Osteoblast (primary cell): Measurements from ENCODE around the gene CXADR. TPM values are rescaled to one million over a fixed set of nuclear protein-coding genes. Genes with fewer than 3 reads are reported as not detected.

Source experiments
- DNase-seq: peaks from one replicate; pipeline ENCODE4 v3.0.0; 2011; ENCODE audit warnings: low spot score, mixed read lengths; ENCODE audit not compliant: insufficient read length; ENCODE audit errors: missing footprints
- H2AFZ ChIP-seq: 2 replicates; pipeline ENCODE4 v1.6.0; 2011; ENCODE audit warnings: mild to moderate bottlenecking, low read length
- H3K27ac ChIP-seq: 2 replicates; pipeline ENCODE4 v1.5.1; 2011; ENCODE audit warnings: mild to moderate bottlenecking, low read depth, low read length, moderate library complexity
- H3K27me3 ChIP-seq: 2 replicates; pipeline ENCODE4 v1.6.0; 2012; ENCODE audit warnings: mild to moderate bottlenecking, control low read depth, inconsistent platforms, low read length, moderate library complexity; ENCODE audit not compliant: insufficient read depth
- H3K36me3 ChIP-seq: 2 replicates; pipeline ENCODE4 v1.5.1; 2011; ENCODE audit warnings: mild to moderate bottlenecking, low read length, control low read depth, moderate library complexity; ENCODE audit not compliant: insufficient read depth
- H3K4me1 ChIP-seq: 2 replicates; pipeline ENCODE4 v1.5.1; 2011; ENCODE audit warnings: mild to moderate bottlenecking, low read length, control low read depth, moderate library complexity; ENCODE audit not compliant: insufficient read depth
- H3K4me2 ChIP-seq: 2 replicates; pipeline ENCODE4 v1.6.0; 2011; ENCODE audit warnings: mild to moderate bottlenecking, low read length; ENCODE audit not compliant: insufficient read depth
- H3K4me3 ChIP-seq: fragments of 200-600 bp; sonication (generic); 3 replicates; pipeline ENCODE4 v1.5.1; 2012; ENCODE audit warnings: mild to moderate bottlenecking, low read length, inconsistent platforms; ENCODE audit not compliant: insufficient read depth
- H3K79me2 ChIP-seq: 2 replicates; pipeline ENCODE4 v1.6.0; 2012; ENCODE audit warnings: mild to moderate bottlenecking, low read length, control low read depth, inconsistent platforms; ENCODE audit not compliant: insufficient read depth
- H3K9me3 ChIP-seq: 2 replicates; pipeline ENCODE4 v1.5.1; 2011; ENCODE audit warnings: low read depth, low read length, control low read depth
- H4K20me1 ChIP-seq: 2 replicates; pipeline ENCODE4 v1.6.0; 2012; ENCODE audit warnings: mild to moderate bottlenecking, low read length, control low read depth; ENCODE audit not compliant: insufficient read depth
- CTCF ChIP-seq: IDR thresholded peaks from 2 replicates; pipeline ENCODE4 v1.5.1; 2011; ENCODE audit warnings: mild to moderate bottlenecking, low read depth, low read length, moderate library complexity; ENCODE audit errors: extremely low read depth
- total RNA-seq: library from RNA; depleted of rRNA; stranded (reverse); fragments of >200 nt; gene quantifications from 2 replicates; pipeline ENCODE4 v1.2.3, GENCODE V29; 2012

CXADR gene
- total RNA-seq, 1 donor = 0.36 TPM

GRCh38 chr21:17529648-17530047 is 16.8 kb downstream of the CXADR start:
- Histone ChIP-seq H3K79me2 (no peaks in the 10 kb centered on the region), H3K27me3 (no peaks in the 10 kb centered on the region), H3K36me3 (no peaks in the 10 kb centered on the region), H4K20me1 (no peaks in the 10 kb centered on the region), H3K9me3 (no peaks in the 10 kb centered on the region), H3K27ac (no peak overlapping the region), H3K4me1 (no peaks in the 10 kb centered on the region), H3K4me3 (no peak overlapping the region), H2AFZ (no peak overlapping the region), H3K4me2 (no peak overlapping the region)
- no peak for DNase-seq
- no peak for TF ChIP-seq CTCF

DNA sequence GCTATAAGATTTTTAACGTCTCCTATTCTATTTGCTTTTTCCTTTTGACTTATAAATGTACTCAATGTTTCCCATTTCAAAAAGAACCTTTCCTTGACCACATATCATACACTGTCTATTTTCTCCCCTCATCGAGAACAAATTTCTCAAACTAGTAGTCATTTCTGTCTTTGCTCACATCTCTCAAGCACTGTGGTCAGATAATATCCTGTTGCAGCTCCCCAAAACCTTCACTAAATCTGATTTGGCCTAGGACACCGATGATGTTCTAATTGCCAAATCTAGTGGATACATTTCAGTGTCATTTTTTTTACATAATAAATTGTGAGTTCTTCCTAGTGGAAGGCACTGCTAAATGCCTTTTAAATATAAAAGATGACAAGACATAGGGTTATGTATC is 19.4 kb downstream of the CXADR start:
- Histone ChIP-seq H3K79me2 (no peaks in the 10 kb centered on the region), H3K4me2 (no peak overlapping the region), H2AFZ (no peak overlapping the region), H3K4me3 (no peak overlapping the region), H4K20me1 (no peaks in the 10 kb centered on the region), H3K9me3 (no peaks in the 10 kb centered on the region), H3K4me1 (no peaks in the 10 kb centered on the region), H3K36me3 (no peaks in the 10 kb centered on the region), H3K27me3 (no peaks in the 10 kb centered on the region), H3K27ac (no peak overlapping the region)
- TF ChIP-seq CTCF = no peak
- peak; percentile 18 for DNase-seq

GRCh38 chr21:17536381-17536780 is 23.5 kb downstream of the CXADR start:
- Histone ChIP-seq H3K9me3 (no peaks in the 10 kb centered on the region), H3K27me3 (no peaks in the 10 kb centered on the region), H4K20me1 (no peaks in the 10 kb centered on the region), H2AFZ (no peak overlapping the region), H3K4me1 (no peaks in the 10 kb centered on the region), H3K79me2 (no peaks in the 10 kb centered on the region), H3K36me3 (no peaks in the 10 kb centered on the region), H3K4me2 (no peak overlapping the region), H3K4me3 (no peak overlapping the region), H3K27ac (no peak overlapping the region)
- no peak for DNase-seq
- TF ChIP-seq CTCF = no peak

DNA sequence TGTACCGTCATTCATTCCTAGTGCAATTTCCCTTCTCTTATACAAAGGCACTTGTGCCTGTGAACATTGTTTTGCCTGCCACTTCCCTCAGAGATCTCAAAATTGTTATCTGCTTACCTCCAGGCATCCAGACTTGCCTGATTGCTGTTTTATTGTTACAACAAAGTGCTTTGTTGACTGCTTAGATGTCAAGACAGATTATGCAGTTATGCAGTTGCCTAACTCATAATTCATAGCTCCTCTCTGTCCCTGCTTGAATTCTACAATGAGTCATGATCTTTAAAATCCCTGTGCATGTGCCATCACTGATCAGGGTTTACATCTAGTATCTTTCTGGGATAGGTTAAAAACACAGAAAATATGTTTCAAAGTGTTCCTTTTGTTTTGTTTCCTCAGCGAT is 24.5 kb downstream of the CXADR start:
- no peak for DNase-seq

More for the DNA sequence above, 24.5 kb downstream of the CXADR start:
- Histone ChIP-seq H2AFZ (no peak overlapping the region), H4K20me1 (no peaks in the 10 kb centered on the region), H3K36me3 (no peaks in the 10 kb centered on the region), H3K27ac (no peak overlapping the region), H3K27me3 (peaks cover 3% of the 10 kb centered on the region), H3K9me3 (no peaks in the 10 kb centered on the region), H3K79me2 (no peaks in the 10 kb centered on the region), H3K4me3 (no peak overlapping the region), H3K4me1 (no peaks in the 10 kb centered on the region), H3K4me2 (no peak overlapping the region)
- TF ChIP-seq CTCF = no peak
